Bone marrow (tissue), 2 donors: Measurements from ENCODE around the gene GMPR2.
"Not testable (repeated sequence)": the region's sequence is repeated elsewhere in the genome, so short reads cannot be mapped to it uniquely, and the experiment has no call there.

ENCODE experiments used
- DNase-seq, 2 donors: peaks; one replicate each; lab custom pipeline; 2025; lab: John Stamatoyannopoulos, UW

Gene GMPR2

DNA sequence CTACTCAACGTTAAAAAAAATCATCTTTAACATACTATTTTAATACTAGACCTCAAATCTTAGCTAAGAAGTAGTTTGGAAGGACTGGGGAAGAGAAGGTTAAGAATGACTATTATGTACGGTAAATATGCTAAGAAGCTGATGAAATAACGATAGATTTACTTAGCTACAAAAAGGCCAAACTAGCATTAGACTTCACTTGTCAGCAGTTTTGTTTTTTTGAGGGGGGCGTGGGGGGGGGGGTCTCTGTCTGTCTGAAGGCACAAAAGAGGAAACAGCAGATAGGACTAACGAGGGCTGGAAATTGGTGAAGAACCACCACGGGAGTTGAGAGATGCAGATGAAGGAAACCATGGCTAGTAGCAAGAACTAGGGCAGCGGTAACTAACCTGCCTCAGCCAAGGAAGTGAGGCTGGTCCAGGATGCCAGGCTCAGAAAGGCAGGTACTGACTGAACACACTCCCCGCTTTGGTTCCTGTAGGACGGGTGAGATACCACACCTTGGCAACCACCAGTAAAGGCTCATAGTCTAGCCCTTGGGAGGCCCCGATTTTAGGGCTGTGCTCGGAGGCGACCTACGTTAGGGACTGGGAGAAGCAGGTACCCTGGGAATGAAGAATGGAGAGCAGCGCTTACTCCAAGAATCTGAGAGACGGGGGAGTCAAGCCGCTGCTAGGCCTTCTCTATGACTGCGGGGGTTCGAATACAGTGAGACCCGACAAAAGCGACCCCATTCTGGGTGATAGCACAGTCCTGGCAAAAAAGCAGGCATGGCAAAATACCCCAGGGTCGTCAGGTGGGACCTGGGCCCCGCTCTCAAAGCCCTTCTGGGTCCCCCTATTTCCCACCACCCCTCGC is 1.2 kb upstream of the GMPR2 start:
- no peak for DNase-seq

DNA sequence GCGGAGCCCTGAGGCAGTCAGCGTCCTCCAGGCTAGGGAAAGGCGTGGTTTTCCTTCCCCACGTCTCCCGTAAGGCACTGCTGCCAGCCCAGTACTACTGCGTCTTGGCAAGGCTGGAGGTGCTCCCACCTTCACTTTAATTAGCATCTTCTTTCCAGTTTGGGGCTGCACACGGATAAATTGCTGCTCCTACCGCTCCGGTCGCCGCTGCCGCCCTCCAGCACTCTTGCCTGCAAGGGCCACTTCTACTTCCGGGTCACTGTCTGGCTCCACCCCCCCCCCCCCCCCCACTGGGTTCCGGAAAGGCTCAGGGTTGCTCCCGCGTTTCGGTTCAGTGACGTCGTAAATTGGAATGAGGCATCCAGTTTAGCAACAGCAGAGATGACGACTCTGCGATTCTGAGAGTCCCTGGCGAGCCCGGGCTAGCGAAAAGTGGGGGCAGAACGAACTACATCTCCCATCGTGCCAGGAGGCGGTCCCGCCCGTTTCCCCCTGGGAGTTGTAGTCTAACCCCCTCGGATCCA is 546 bp upstream of the GMPR2 start, which contains the start of gene NEDD8:
NEDD8 (minus strand) TSS at position 247 of the 524 bp plus-strand sequence; CDS start at position 147, 100 bp downstream.
- peak; percentile 86 to 92 for DNase-seq

DNA sequence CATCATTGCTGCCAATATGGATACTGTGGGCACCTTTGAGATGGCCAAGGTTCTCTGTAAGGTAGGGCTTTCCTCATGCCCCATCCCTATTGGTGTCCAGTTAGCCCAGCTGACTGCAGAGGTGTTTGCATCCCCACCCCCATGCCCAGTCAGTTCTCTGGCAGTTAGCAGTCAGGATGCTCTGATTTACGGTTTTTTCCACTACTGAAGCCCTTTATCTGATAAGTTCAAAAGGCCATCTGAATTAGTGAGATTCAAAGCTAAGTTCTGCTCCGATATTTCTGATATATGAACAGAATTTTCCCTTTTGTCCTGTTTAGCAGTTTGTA is 773 bp downstream of the GMPR2 start:
- no peak for DNase-seq

DNA sequence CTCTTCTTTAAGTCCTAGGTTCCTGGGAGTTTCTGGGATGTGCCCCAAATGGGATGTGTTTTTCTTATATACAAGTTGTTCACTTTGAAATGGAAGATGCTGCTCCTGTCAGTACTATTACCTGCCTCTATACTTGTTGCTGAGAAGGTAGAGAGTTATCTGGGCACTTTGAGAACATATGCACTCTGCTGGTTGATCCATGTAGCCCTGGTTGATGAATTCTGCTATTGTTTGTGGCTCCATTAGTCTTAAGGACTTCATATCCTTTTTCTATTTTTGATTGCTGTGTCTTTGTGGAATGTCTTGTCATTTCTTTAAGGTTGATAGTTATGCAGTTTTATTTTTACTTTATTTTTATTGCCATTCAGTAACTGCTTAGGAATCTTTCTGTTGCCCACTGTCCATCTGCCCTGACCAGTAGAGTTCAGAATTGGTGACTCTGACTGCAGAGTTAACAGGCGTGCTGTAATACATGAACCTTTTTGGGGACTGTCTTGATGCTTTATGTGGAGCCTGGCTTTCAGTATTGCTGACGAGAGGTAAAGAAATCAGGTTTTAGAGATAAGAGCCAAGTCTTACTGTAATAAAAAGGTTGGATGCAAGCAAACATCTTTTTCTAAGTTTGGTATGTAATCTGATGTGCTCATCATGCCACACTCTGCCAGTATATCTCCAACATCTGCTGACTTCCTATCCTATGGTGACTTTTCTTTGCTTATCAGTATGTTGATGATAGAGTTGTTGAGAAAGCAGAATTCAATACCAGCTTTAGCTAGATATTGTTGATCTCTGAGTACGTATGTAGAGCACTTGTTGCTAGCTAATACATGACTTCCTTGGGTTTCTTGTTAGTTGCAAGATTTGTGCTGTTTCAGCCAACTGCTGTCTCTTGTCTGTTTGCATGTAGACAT is 1.6 kb downstream of the GMPR2 start:
- DNase-seq, result no peak

DNA sequence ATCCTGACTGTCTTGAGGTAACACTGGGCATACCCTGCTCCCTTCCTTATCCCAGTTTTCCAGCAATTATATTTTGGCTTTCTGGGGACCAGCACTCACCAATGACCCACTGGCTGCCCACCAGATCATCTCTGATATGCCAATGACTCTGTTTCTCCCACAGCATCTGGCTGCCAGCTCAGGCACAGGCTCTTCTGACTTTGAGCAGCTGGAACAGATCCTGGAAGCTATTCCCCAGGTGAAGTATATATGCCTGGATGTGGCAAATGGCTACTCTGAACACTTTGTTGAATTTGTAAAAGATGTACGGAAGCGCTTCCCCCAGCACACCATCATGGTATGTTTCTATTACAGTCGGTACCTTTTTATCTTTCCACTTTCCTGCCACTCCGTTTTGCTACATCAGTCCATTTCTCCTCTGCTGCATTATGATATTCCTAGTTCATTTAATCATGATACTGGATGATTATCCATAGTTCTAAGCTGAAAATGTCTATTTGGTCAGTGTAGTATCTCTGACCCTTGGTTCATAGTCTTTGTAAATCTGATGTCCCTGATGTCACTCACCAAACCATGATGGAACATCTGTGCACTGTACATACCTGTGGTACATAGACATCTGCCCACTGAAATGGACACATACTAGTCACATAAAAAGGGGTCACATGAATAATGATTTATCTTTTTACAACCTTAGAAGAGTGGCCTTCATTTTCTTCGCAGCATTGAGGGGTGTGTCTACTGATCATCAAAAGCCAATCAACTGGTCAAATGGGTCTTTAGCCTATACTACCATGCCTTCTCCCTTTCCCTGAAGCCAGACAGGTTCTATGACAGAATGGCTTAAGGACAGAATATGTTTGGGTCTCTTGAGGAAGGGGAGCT is 3.3 kb downstream of the GMPR2 start:
- DNase-seq, result no peak

DNA sequence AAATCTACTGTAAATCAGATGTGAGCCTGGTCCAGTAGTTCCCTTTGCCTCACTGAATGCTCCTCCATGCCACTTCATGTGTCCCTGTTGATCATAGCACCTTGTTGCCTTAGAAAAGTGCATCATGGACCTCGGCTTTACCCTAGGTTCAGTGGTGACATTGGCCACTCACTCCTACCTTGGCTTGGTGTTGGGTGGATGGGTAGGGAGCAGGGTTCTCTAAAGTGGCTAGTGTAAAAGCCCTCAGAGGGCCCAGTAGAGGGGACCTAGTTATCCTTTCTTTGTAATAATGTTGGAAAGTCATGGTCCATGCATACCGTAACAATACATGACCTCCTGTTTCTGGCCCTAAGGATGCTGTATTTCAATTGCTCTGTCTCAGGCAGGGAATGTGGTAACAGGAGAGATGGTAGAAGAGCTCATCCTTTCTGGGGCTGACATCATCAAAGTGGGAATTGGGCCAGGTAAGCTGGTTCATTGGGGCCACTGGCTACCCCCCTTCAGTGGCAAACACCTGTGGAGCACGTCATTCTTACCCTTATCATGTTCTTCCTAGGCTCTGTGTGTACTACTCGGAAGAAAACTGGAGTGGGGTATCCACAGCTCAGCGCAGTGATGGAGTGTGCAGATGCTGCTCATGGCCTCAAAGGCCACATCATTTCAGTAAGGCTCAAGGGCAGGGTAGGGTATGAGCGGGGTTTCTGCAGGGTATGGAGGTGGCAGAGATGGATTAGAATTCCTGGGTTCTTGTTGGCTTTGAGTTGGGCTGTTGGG is 4.1 kb downstream of the GMPR2 start:
- DNase-seq, result no peak

DNA sequence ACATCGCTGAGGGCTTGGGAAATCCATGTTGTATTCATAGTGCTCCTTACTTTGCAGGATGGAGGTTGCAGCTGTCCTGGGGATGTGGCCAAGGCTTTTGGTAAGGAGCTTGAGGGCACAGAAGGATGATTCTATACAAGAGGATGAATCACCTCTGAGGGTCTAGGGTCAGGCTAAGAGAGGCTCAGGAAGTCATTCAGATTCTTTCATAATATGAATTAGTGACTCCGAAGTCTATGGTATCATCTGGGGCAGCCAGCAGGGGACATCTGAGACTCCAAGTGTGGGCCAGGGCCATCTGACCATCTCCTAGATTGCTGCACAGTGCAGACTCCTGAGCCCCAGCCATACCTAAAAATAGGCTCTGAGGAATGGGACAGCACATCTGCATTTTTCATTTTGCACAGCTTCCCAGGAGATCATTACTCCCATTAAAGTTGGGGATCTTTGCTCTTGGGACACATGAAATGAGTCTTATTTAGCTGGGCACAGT is 4.8 kb downstream of the GMPR2 start:
- DNase-seq, result no peak

DNA sequence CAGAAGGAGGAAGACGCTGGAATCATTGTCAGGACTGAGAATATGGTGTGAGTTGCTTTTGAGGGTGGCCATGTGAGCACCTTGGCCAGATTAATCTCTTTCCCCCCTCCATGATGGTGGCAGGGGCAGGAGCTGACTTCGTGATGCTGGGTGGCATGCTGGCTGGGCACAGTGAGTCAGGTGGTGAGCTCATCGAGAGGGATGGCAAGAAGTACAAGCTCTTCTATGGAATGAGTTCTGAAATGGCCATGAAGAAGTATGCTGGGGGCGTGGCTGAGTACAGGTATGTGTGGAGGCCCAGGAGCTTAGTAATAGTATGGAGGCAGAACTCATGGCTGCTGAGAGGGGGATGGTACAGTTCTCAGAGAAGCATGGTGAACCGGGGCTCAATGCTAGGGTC is 5.4 kb downstream of the GMPR2 start:
- DNase-seq, result no peak

DNA sequence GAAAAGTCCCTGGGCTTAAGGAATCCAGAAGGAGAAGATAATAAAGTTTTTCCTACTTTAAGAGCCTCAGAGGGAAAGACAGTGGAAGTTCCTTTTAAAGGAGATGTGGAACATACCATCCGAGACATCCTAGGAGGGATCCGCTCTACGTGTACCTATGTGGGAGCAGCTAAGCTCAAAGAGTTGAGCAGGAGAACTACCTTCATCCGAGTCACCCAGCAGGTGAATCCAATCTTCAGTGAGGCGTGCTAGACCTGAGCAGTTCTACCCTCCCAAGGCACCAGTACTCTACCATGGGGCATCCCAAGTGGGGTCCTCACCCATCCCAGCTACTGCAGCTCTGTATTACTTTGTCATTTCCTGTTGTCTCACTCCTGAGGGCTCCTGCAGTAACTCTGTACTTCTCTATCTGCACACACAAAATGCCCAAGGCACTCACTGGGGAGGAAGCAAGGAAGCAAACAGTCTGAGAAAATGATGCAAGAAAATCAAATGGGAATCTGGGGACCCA is 5.9 kb downstream of the GMPR2 start:
- DNase-seq, result no peak

DNA sequence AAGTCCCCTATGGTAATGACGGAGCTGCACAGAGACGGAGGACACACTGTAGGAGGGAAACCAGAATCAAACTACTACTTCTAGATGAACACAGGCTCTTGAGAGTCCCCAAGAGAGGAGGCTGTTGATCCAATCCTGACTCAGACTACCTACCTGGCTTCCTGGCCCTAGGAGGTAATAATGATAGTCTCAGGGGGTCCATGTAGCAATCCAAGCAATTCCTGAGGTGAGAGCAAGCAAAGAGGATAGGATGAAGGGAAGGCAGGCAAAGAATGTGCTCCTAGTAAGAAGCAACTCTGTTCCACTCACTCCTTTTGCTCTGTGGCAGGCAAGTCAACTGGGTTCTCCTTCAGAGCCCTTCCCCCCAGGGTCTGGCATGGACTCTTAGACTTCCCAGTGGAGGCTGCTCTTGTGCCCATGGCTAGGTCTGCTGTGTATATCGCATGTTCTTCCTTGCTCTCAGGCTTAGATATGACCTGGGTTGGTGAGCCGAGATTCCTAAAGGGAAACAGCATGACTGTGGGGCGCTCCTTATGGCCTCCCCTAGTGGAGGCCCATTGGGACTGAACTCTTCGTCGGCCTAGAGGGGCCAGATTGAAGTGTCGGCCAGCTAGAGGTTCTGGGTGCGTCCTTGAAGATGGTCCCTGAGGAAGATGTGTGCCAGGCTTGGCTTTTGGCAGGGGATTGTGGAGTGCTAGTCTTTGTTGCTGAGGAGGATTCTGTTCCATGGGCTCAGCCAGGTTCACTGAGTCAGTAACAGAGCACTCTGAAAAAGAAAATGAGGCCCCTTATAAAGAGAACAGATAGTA is 7.6 kb downstream of the GMPR2 start:
- no peak for DNase-seq

DNA sequence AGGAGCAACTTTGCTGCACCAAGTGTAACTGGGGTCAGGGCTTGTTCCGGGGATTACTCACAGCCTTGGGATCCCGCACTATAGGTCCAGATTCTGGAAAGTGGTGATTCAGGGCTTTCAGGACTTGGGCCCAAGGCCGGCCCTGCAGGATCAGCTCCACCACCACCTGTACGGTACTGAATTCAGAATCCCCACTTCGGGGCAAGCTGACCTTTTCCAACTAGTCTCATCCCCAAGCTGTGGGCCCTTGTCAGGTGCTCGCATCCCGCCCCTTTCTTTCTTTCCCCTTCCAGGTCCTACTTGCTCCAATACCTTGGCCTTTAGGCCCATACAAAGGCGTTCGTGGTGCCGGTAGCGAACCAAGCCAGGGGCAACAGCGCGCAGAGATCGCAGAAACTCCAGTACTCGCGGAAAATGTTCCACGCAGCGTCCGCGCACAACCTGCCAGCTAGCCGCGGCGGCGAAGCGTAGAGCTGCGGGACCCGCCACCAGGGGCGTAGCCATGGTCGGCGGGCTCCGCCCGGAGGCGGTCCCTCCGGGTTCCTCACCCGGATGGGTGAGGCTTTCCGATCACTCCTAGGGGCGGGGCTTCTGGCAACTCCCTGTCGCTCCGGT is 9.2 kb downstream of the GMPR2 start:
- DNase-seq, result no peak

DNA sequence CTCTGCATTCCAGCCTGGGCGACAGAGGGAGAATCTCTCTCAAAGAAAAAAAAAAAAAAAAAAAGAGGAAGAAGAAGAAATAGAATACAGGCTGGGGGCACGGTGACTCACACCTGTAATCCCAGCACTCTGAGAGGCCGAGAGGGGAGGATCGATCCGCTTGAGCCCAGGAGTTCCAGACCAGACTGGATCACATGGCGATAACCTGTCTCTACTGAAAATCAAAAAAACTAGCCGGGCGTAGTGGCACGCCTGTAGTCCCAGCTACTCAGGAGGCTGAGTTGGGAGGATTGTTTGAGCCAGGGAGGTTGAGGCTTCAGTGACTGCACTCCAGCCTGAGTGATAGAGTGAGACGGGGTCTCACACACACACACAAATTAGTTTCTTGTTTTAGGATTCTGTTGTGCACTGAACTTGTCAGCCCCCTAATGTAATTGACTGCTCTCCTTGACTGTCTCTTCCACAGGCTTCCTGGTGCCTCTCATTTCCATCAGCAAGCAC is 10.7 kb downstream of the GMPR2 start:
- peak in 1 of 2 donors; percentile 79 for DNase-seq

DNA sequence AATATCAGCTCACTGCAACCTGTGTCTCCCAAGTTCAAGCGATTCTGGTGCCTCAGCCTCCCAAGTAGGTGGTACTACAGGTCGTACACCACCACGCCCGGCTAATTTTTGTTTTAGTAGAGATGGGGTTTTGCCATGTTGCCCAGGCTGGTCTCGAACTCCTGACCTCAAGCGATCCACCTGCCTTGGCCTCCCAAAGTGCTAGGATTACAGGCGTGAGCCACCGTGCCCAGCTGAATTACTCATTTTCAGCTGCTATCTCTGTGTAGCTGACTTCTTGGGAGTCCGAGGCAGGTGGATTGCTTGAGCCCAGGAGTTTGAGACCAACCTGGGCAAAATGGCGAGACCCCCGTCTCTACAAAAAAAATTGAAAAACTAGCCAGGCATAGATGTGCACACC is 12.6 kb downstream of the GMPR2 start:
- DNase-seq, result not testable (repeated sequence)

DNA sequence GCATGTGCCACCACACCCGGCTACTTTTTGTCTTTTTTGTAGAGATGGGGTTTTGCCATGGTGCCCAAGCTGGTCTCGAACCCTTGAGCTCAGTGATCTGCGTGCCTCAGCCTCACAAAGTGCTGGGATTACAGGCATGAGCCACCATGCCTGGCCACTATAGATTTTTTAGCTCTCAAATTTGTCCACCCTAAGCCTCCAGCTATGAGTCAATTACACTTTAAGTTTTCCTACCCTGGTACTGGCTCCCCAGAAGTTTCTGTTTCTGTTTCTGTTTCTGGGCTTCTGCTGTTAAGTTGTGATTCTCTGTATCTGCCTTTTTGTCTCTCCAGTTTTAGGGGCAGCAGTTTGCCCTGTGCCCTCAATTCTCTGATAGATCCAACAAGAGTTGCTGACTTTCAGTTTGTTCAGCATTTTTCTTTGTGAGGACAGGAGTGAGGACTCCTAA is 14.1 kb downstream of the GMPR2 start:
- peak in 1 of 2 donors; percentile 71 for DNase-seq

DNA sequence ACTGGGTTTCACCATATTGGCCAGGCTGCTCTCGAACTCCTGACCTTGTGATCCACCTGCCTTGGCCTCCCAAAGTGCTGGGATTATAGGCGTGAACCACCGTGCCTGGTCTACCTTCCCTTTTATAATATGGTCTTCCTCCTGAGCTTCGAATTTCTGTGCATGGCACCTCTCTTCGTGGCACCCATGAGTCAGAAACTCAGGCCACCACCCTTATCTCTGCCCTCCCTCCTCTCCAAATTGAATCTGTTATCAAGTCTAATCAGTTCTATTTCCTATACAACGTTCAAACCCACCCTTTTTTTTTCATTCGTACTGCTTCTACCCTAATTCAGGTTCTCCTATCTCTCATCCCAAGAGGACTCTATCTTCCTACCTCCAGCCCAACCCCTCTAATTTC is 14.7 kb downstream of the GMPR2 start:
- no peak for DNase-seq

DNA sequence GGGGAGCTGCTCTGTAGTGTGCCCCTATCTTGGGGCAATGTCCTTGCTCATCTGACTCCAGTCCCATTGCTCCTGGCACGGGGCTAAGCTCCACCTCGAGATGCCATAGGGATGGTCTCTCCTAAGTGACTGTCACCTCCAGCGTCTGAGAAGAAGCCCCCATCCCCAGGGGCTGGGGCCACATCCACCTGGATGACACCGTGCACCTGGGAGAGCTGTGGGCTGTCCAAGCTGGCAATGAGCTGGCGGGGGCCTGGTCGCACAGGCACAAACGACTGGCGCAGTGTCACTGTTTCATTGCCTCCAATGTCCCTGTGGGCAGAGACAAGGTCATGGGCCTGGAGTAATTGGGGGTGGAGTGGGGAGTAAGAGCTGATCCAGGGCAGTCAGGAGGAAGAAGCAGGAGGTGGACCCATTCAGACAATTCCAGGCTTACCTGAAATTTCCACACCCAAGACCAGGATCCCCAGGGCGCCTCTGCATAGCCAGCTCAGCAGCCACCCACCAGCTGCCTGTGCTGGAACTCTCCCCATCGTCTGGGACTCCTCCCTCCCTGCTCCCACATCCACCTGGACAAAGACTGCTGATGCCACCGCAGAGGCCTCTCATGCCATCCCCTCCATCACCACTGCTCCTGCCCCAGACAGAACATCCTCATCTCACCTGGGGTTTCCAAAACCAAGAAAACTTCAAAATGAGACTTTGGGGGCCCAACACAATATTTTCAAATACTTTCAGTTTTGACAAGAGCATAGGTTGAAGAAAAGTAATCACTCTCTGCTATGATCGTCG is 16.7 kb downstream of the GMPR2 start:
- DNase-seq, result no peak

DNA sequence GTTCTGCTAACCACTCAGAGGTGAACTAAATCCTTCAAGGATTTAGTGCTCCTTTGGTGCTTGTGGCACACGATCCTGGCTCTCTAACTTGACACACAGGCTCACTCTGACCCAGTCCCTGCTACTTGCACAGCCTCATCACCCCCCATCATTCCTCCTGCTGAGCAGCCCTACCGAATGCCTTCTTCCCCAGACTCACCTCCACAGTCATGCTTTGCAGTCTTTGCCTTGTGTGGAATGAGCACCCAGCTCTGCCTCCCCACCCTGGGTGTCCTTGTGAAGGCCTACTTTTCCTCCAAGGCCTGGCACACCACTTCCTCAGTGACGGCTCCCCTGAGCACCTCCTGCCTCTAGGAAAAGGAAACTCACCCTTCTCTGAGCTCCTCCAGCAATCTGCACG is 17.6 kb downstream of the GMPR2 start:
- no peak for DNase-seq

DNA sequence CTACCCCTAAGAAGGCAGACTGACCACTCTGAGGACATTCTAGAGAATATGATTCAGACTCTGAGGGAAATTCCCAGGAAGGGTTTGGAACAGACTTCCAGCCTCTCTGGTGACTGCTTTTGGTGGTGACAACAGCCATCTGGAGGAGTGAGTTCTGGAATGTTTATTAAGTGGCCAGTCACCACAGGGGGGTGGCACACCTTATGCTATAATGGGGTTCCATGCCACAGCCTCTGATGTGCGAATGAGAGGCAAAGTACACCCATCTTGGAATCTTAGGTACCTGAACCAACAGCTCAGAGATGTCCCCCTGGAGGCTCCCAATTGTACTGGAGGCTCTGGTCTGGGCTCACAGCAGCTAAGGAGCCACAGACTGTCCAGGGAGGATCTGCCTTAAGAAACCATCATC is 19.2 kb downstream of the GMPR2 start:
- no peak for DNase-seq
